K562 (cell line): ENCODE data around the gene JMJD1C. TPM values are rescaled to one million over a fixed set of nuclear protein-coding genes. Genes with fewer than 3 reads are reported as not detected.

ENCODE experiments used
- ATAC-seq: fragments of 200-7000 bp; cut with Tn5 transposase; 3 replicates; pipeline ENCODE4 v1.9.1; 2020; ENCODE audit warnings: moderate library complexity
- BruUV-seq: library from RNA; stranded (reverse); fragments of 400-500 nt; replicated peaks from 2 replicates; lab custom pipeline; 2021; lab: Mats Ljungman, UMichigan
- CTCF ChIA-PET: fragments of 300-600 bp; formaldehyde crosslinking; extraction: SDS; loops from one replicate; lab custom pipeline; 2021; ENCODE audit warnings: low intra/inter-chr PET ratio; lab: Yijun Ruan, JAX
- POLR2A ChIA-PET: fragments of 300-600, 350-650 bp; sonication (Branson Sonifier 250); formaldehyde crosslinking; extraction: SDS; loops from one replicate; lab custom pipeline; 2021; ENCODE audit warnings: antibody characterized with exemption, inconsistent platforms; lab: Yijun Ruan, JAX
- DNase-seq, 4 experiments: peaks; one replicate each; pipeline versions ENCODE4 v3.0.0 to v3.0.0-alpha.2; 2011 to 2018; ENCODE audit warnings: low spot score in 3 of 4, mixed read lengths in 3 of 4; ENCODE audit errors: extremely low read depth in 1 of 4
- FAIRE-seq: peaks from 2 replicates; lab custom pipeline; 2011; peaks lifted over from hg19 to GRCh38; lab: Jason Lieb, UNC
- H2AFZ ChIP-seq: 2 replicates; pipeline ENCODE4 v1.6.0; 2011; ENCODE audit warnings: low read depth, low read length, control low read depth, inconsistent platforms
- H3K27ac ChIP-seq: fragments of 200-600 bp; 3 replicates; pipeline ENCODE4 v1.8.0; 2011; ENCODE audit warnings: low read depth, mild to moderate bottlenecking, control low read depth, inconsistent platforms, low read length, moderate library complexity, mixed read lengths; ENCODE audit errors: extremely low read depth
- H3K27me3 ChIP-seq, 2 experiments: fragments of 300-600 bp in 1 of 2; 2 replicates in 1 of 2; 3 replicates in 1 of 2; pipeline versions ENCODE4 v1.6.0 to v1.8.0; 2011; ENCODE audit warnings: inconsistent platforms in 2 of 2, low read length in 2 of 2, mild to moderate bottlenecking in 1 of 2, mixed read lengths in 1 of 2, moderate library complexity in 1 of 2; ENCODE audit not compliant: control insufficient read depth in 2 of 2, insufficient read depth in 2 of 2
- H3K36me3 ChIP-seq: fragments of 300-600 bp; 3 replicates; pipeline ENCODE4 v1.8.0; 2011; ENCODE audit warnings: mild to moderate bottlenecking, low read length, inconsistent platforms; ENCODE audit not compliant: control insufficient read depth, insufficient read depth
- H3K4me1 ChIP-seq, 2 experiments: fragments of 200-600 bp in 1 of 2; replicated peaks in 1 of 2; 2 replicates in 1 of 2; 3 replicates in 1 of 2; pipeline versions ENCODE4 v1.5.1 to v1.8.0; 2011; ENCODE audit warnings: inconsistent platforms in 2 of 2, low read length in 2 of 2, mild to moderate bottlenecking in 1 of 2, mixed read lengths in 1 of 2, moderate library complexity in 1 of 2; ENCODE audit not compliant: control insufficient read depth in 2 of 2, insufficient read depth in 2 of 2
- H3K4me2 ChIP-seq: 2 replicates; pipeline ENCODE4 v1.6.1; 2011; ENCODE audit warnings: low read length, control low read depth, inconsistent platforms, mixed read lengths; ENCODE audit not compliant: insufficient read depth
- H3K4me3 ChIP-seq: fragments of 200-600 bp; sonication (generic), shearing (Covaris generic); 2 replicates; pipeline ENCODE4 v1.5.1; 2016; ENCODE audit warnings: control low read depth, inconsistent platforms
- H3K79me2 ChIP-seq: fragments of 200-600 bp; 3 replicates; pipeline ENCODE4 v1.8.0; 2011; ENCODE audit warnings: low read length, inconsistent platforms; ENCODE audit not compliant: control insufficient read depth, insufficient read depth
- H3K9ac ChIP-seq, 2 experiments: 2 replicates each; pipeline versions ENCODE4 v1.6.0 to v1.6.1; 2011; ENCODE audit warnings: low read depth in 2 of 2, low read length in 2 of 2, control low read depth in 1 of 2, inconsistent platforms in 1 of 2, mild to moderate bottlenecking in 1 of 2, mixed read lengths in 1 of 2; ENCODE audit not compliant: insufficient read depth in 1 of 2
- H3K9me1 ChIP-seq: one replicate; pipeline ENCODE4 v1.6.0; 2011; ENCODE audit warnings: inconsistent platforms, mild to moderate bottlenecking, low read length, moderate library complexity; ENCODE audit not compliant: control insufficient read depth, insufficient read depth
- H3K9me3 ChIP-seq: replicated peaks from 2 replicates; pipeline ENCODE4 v1.5.1; 2011; ENCODE audit warnings: low read depth, low read length, inconsistent platforms; ENCODE audit not compliant: control insufficient read depth, insufficient read depth
- H4K20me1 ChIP-seq: replicated peaks from 2 replicates; pipeline ENCODE4 v1.6.1; 2011; ENCODE audit warnings: low read length, inconsistent platforms, mixed read lengths; ENCODE audit not compliant: control insufficient read depth, insufficient read depth
- ARID2 ChIP-seq: fragments of 450-650 bp; IDR thresholded peaks from 2 replicates; pipeline ENCODE4 v1.6.1; 2017; ENCODE audit warnings: antibody characterized with exemption, mild to moderate bottlenecking
- C11orf30 ChIP-seq: fragments of 450-650 bp; IDR thresholded peaks from 2 replicates; pipeline ENCODE4 v1.6.1; 2016; ENCODE audit warnings: low read depth, mild to moderate bottlenecking
- KDM1A ChIP-seq, 2 experiments: fragments of 450-650 bp; IDR thresholded peaks; 2 replicates each; pipeline ENCODE4 v1.6.1; 2016; ENCODE audit warnings: mild to moderate bottlenecking in 2 of 2
- PKNOX1 ChIP-seq: fragments of 450-650 bp; IDR thresholded peaks from 2 replicates; pipeline ENCODE4 v1.6.1; 2016
- ZBTB8A ChIP-seq: fragments of 450-650 bp; IDR thresholded peaks from 2 replicates; pipeline ENCODE4 v1.6.1; 2018; ENCODE audit warnings: mild to moderate bottlenecking, moderate library complexity; ENCODE audit not compliant: partially characterized antibody
- ZNF316 ChIP-seq: fragments of 450-650 bp; IDR thresholded peaks from 2 replicates; pipeline ENCODE4 v1.6.1; 2016
- WGBS: fragments of 100-300 bp; shearing (Covaris generic); methylation state at CpG from one replicate; pipeline ENCODE4 v1.1.6; 2016; ENCODE audit warnings: low coverage, mixed read lengths; ENCODE audit not compliant: insufficient coverage; ENCODE audit errors: missing lambda C conversion rate; 5-methylcytosine and 5-hydroxymethylcytosine counted together
- in situ Hi-C: fragments of 300-500 bp; cut with MboI; formaldehyde crosslinking; loops from 4 replicates; pipeline ENCODE4 v1.15.0; 2018; ENCODE audit warnings: inconsistent platforms, mixed read lengths
- intact Hi-C: fragments of 100-400 bp; cut with micrococcal nuclease; formaldehyde crosslinking; loops from 2 replicates; pipeline ENCODE4 v1.14.2; 2022
- polyA plus RNA-seq, 8 experiments: library from polyadenylated mRNA; depleted of rRNA in 4 of 8; stranded (reverse) in 5 of 8; unstranded in 3 of 8; fragments of >200 nt; fragmentation: Nextera tagmentation in 2 of 8; fragmentation: Illumina TruSeq in 1 of 8; extraction: Ambion mirVana in 2 of 8; extraction: Trizol in 1 of 8; gene quantifications; 2 replicates each; pipeline versions ENCODE4 v1.2.1 to v1.2.3, GENCODE V29; 2011 to 2014; ENCODE audit warnings: inconsistent platforms in 1 of 8, missing spikeins in 1 of 8
- total RNA-seq, 7 experiments: library from RNA; depleted of rRNA in 6 of 7; stranded (reverse); fragments of >200 nt in 6 of 7; fragmentation: Illumina TruSeq in 2 of 7; extraction: Trizol in 2 of 7; gene quantifications; 2 replicates each; pipeline versions ENCODE4 v1.2.1 to v1.2.3, GENCODE V29; 2011 to 2021; ENCODE audit warnings: low replicate concordance in 1 of 7

JMJD1C gene
- total and polyA plus RNA-seq, 9 of the 15 experiments (the other 6 are each of a cell fraction or from before 2014, with no cell fraction given): 25.3 to 68.0 (median 47.2) TPM

GRCh38 chr10:63457594-63457993, 8.2 kb downstream of the JMJD1C start:
- H3K9ac ChIP-seq: no peak overlapping the region
- H3K4me2 ChIP-seq: no peak overlapping the region
- H2AFZ ChIP-seq: no peak overlapping the region
- CTCF ChIA-PET: no interaction called here
- in situ Hi-C loops (no loop called here), intact Hi-C loops (no loop called here)
- no peak overlapping the region for H3K27ac ChIP-seq
- TF ChIP-seq KDM1A (IDR thresholded peaks at IDR 0.05): peak; percentile 74
- no peak for TF ChIP-seq ARID2
- POLR2A ChIA-PET: interaction anchor here (0.7 kb wide), 1 partner anchor 40 kb away, joined by 3 read pairs; no protein-coding TSS in a partner anchor
- H3K36me3 ChIP-seq: peaks cover 3% of the 10 kb centered on the region; the same call in 1 of the 3 replicates
- H3K9me3 ChIP-seq: no peaks in the 10 kb centered on the region
- no peak for ATAC-seq
- H3K4me1 ChIP-seq: no peaks in the 10 kb centered on the region; a peak in 2 of 5 replicates
- no peak overlapping the region for H3K4me3 ChIP-seq
- WGBS: 53% methylated on average over 2 of the region's 2 CpGs
- no peaks in the 10 kb centered on the region for H4K20me1 ChIP-seq
- no peaks in the 10 kb centered on the region for H3K9me1 ChIP-seq
- H3K27me3 ChIP-seq: no peaks in the 10 kb centered on the region
- no peak for DNase-seq
- H3K79me2 ChIP-seq: peaks cover 73% of the 10 kb centered on the region
- no TSS peak for BruUV-seq
- FAIRE-seq: no peak

GRCh38 chr10:63456437-63457210, 9.2 kb downstream of the JMJD1C start:
- POLR2A ChIA-PET: interaction anchor here (0.5 to 0.7 kb wide), 3 partner anchors 8 to 261 kb away, joined by 3 read pairs; no protein-coding TSS in a partner anchor
- in situ Hi-C loops: no loop called here

More at GRCh38 chr10:63456437-63457210, 9.2 kb downstream of the JMJD1C start:
- no peaks in the 10 kb centered on the region for H4K20me1 ChIP-seq
- peaks cover 73% of the 10 kb centered on the region for H3K79me2 ChIP-seq
- no peak overlapping the region for H3K27ac ChIP-seq
- H3K9me3 ChIP-seq: no peaks in the 10 kb centered on the region
- H3K4me3 ChIP-seq: no peak overlapping the region
- no peaks in the 10 kb centered on the region; a peak in 1 of 5 replicates for H3K4me1 ChIP-seq
- FAIRE-seq (no peak), DNase-seq (no peak), ATAC-seq (no peak)
- no peaks in the 10 kb centered on the region for H3K9me1 ChIP-seq
- peak; percentile 25; the same call in 1 of the 2 replicates for TF ChIP-seq PKNOX1
- TF ChIP-seq ZBTB8A: no peak
- peak; percentile 59 for TF ChIP-seq ZNF316
- TF ChIP-seq C11orf30: 0 out of 2 replicates have a peak, but pooled peaks have one; percentile 11
- H2AFZ ChIP-seq: no peak overlapping the region
- no TSS peak for BruUV-seq
- CTCF ChIA-PET: interaction anchor here (0.6 kb wide), 1 partner anchor 46 kb away, joined by 3 read pairs; no protein-coding TSS in a partner anchor
- intact Hi-C loops: no loop called here
- WGBS: 64% methylated on average over 2 of the region's 2 CpGs
- peaks cover 3% of the 10 kb centered on the region; the same call in 1 of the 3 replicates for H3K36me3 ChIP-seq
- H3K4me2 ChIP-seq: no peak overlapping the region
- no peaks in the 10 kb centered on the region for H3K27me3 ChIP-seq
- no peak overlapping the region for H3K9ac ChIP-seq
